ENCODE data around the gene SERTAD3.
A peak's percentile ranks its signal among the peaks of the same experiment; 100 is the strongest.
"Not testable (repeated sequence)": the region's sequence is repeated elsewhere in the genome, so short reads cannot be mapped to it uniquely, and the experiment has no call there.

Gene SERTAD3

DNA sequence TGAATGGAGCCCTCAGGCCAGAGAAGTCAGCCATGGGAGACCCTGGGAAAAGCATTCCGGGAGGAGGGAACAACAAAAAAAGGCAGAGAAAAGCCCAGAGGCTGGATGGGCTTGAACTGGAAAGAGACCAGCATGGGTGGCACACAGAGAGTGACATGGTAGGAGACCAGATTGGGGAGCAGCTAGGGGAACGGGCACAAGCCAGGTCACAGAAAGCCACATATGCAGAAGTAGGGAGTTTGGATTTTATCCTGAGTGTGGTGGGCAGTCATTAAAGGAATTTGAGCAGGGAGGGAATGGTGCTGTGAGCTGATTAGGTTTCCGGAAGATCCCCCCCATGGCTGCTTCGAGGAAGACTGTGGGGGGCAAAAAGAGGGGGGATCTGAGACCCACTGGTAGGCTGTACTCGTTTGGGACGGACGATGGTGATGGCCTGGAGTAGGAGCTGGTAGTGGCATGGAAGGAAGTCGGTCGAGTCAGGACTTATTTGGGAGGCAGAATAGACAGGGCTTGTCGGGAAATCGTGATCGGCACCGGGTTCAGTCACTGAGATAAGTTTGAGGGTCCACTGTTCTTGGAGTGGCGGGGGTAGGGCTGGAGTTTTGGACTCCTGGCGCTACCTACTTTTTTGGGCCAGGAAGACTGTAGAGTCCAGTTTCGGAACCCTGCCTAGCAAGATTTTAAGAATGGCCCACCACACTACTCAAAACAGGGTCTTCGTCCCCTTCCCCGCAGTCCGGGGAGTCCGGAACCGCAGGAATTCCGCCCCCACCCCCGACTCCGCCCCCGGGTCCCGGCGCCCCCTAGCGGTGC, 19.3 kb downstream of the SERTAD3 start:
- DNase-seq = no peak

DNA sequence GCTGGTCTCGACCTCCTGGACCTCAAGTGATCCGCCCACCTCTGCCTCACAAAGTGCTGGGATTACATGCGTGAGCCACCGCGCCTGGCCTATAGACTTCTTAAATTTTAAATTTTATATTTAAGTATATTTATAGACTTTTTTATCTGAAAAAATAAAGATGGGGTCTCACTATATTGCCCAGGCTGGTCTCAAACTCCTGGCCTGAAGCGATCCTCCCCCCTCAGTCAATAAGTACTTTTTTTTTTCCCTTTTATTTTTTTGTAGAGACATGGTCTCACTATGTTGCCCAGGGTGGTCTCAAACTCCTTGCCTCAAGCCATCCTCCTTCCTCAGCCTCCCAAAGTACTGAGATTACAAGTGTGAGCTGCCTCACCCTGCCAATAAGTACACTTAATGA, 20.2 kb downstream of the SERTAD3 start:
- no peak for DNase-seq

- no peak for DNase-seq
Measured at GRCh38 chr19:40422748-40423566, 21.2 kb downstream of the SERTAD3 start.

- no peak for DNase-seq
Measured at GRCh38 chr19:40421993-40422747, 22.0 kb downstream of the SERTAD3 start.

GRCh38 chr19:40420766-40421765, 23.1 kb downstream of the SERTAD3 start:
- peak; percentile 73 for DNase-seq

GRCh38 chr19:40420451-40420765, 23.7 kb downstream of the SERTAD3 start:
- DNase-seq = no peak

DNA sequence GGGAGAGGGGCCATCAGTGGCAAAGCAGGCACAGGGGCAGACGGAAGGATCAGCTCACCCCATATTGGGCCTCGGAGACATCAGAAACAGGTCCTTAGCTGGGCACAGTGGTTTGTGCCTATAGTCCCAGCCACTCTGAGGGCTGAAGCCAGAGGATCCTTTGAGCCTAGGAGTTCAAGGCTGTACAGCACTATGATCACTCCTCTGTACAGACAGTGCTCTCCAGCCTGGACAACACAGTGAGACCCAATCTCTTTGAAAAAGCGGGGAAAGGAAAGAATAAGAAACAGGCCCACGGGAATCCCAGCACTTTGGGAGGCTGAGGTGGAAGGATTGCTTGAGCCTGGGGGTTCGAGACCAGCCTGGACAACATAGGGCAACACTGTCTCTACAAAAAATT, 24.4 kb downstream of the SERTAD3 start:
- DNase-seq = no peak

DNA sequence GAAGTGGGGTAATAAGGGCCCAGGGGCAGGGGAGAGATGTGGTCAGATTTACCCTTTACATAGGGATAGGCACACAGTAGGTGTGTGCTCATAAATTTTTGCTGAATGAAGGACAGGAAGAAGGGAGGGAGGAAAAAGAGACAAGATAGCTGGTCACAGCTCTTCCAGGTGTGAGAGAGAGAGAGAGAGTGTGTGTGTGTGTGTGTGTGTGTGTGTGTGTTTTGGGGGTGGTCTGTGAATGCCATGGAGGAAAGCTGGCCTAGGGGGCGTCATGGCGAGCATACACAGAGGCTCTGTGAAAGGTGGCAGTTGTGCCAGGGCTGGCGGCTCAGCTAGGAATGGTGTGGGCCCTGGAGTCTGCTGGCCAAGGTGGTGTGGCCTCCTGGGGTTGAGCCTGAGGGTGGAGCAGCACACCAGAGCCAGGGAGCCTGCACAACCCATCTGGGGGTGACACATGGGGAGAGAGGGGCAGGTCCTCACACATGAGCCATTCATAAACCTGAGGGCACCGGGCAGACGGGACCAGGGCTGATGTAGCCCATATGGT, 25.0 kb downstream of the SERTAD3 start:
- no peak for DNase-seq

- DNase-seq = no peak
Measured at GRCh38 chr19:40418040-40418439, 26.1 kb downstream of the SERTAD3 start.

GRCh38 chr19:40417643-40417981, 26.5 kb downstream of the SERTAD3 start:
- no peak for DNase-seq

- no peak for DNase-seq
Measured at GRCh38 chr19:40416918-40417642, 27.1 kb downstream of the SERTAD3 start.

- no peak for DNase-seq
Measured at GRCh38 chr19:40415768-40416167, 28.4 kb downstream of the SERTAD3 start.

GRCh38 chr19:40414542-40415535, 29.3 kb downstream of the SERTAD3 start:
- no peak for DNase-seq

GRCh38 chr19:40413291-40413845, 30.8 kb downstream of the SERTAD3 start, which contains the start of gene PRX:
PRX (minus strand) TSS chr19:40413378; CDS start chr19:40407932, 5,446 bp downstream.
- DNase-seq = no peak

DNA sequence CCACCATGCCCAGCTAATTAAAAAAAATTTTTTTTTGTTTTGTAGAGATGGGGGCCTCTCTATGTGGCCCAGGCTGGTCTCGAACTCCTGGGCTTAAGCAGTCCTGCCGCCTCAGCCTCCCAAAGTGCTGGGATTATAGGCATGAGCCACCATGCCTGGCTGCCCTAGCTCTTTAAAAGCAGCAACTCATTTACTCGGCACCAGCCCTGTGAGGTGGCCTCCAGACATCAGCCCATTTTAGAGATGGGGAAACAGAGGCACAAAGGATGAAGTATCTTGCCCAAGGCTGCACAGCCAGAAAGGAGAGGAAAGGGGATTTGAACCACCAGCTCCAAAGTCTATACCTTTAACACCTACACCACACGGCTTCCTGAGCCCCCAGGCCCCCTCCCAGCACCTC, 31.3 kb downstream of the SERTAD3 start:
- DNase-seq = no peak

DNA sequence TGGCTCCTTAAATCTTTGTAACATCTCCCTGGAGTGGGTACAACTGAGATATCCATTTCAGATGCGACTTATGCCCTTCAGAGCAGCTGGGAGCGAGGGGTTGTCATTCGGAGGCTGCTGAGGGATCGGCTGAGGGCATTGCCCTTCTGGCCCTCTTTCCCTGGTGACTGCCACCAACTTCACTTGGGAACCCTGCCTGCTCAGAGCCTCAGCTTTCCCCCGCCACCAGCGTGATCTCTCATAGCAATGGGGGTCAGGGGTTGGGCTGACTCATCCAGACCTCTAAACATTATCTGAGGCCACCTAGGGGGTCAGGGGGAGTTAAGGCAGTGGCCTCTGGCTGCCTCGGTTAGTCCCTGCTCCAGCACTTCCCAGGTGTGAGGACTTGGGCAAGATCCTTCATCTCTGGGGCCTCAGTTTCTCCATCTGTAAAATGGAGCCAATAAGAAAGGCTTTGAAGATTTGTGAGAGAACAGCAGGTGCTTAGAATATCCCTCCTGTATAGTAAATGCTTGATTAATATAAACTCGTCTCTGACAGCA, 32.1 kb downstream of the SERTAD3 start:
- DNase-seq = no peak

GRCh38 chr19:40411125-40411842, 32.9 kb downstream of the SERTAD3 start:
- no peak for DNase-seq

DNA sequence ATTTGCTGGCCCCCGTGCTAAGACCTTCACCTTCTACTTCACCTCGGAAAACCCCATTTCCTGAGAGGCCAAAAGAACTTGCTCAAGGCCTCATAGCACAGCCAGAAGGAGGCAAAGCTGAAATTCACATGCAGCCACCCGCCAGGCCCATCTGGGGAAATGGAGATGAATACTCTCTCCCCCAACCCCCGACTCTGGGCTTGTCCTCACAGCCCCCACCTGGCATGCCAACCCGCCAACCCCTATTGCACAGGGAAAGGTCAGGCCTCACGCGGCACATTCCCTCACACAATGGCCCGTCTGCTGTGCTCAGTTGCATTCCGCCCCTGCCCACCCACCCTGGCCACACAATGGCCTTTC, 34.1 kb downstream of the SERTAD3 start:
- no peak for DNase-seq

DNA sequence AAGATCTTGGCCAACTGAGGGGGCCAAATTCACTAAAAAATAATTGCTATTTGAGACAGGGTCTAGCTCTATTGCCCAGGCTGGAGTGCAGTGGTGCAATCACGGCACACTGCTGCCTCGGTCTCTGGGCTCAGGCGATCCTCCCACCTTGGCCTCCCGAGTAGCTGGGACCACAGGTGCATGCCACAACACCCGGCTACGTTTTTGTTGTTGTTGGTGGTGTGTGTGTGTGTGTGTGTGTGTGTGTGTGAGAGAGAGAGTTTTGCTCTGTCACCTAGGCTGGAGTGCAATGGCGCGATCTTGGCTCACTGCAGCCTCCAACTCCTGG, 35.6 kb downstream of the SERTAD3 start:
- DNase-seq = not testable (repeated sequence)
